A673 (cell line): Measurements from ENCODE around the gene NSFL1C. TPM values are rescaled to one million over a fixed set of nuclear protein-coding genes. Genes with fewer than 3 reads are reported as not detected.

ENCODE experiments used
- BruUV-seq: library from RNA; stranded (reverse); fragments of 400-500 nt; replicated peaks from 2 replicates; lab custom pipeline; 2021; lab: Mats Ljungman, UMichigan
- CTCF ChIA-PET: fragments of 300-600 bp; sonication (Branson Sonifier 250); formaldehyde crosslinking; loops from one replicate; lab custom pipeline; 2022; ENCODE audit warnings: antibody characterized with exemption; lab: Charles Lee
- POLR2A ChIA-PET: fragments of 300-600 bp; sonication (Branson Sonifier 250); formaldehyde crosslinking; loops from one replicate; lab custom pipeline; 2022; ENCODE audit warnings: antibody characterized with exemption; ENCODE audit not compliant: low non-redundant PET; lab: Charles Lee
- DNase-seq: peaks from one replicate; pipeline ENCODE4 v3.0.0-alpha.2; 2015; ENCODE audit warnings: low spot score
- H3K27ac ChIP-seq: fragments of 200-600 bp; sonication (generic); 2 replicates; pipeline ENCODE4 v1.5.1; 2016; ENCODE audit warnings: mixed run types, low read depth, mild to moderate bottlenecking, mixed read lengths, antibody characterized with exemption, low read length; ENCODE audit not compliant: poor library complexity, severe bottlenecking
- H3K27me3 ChIP-seq: fragments of 200-600 bp; sonication (generic); replicated peaks from 2 replicates; pipeline ENCODE4 v1.6.1; 2017; ENCODE audit warnings: mixed run types, low read depth, mild to moderate bottlenecking, mixed read lengths, antibody characterized with exemption, low read length; ENCODE audit not compliant: insufficient read depth, poor library complexity
- H3K36me3 ChIP-seq: fragments of 200-600 bp; sonication (generic); 2 replicates; pipeline ENCODE4 v1.6.1; 2016; ENCODE audit warnings: mixed run types, mild to moderate bottlenecking, mixed read lengths, antibody characterized with exemption, low read length; ENCODE audit not compliant: insufficient read depth, poor library complexity, severe bottlenecking
- H3K4me1 ChIP-seq: fragments of 200-600 bp; sonication (generic); 2 replicates; pipeline ENCODE4 v1.6.1; 2017; ENCODE audit warnings: mixed run types, mild to moderate bottlenecking, mixed read lengths, antibody characterized with exemption, low read length; ENCODE audit not compliant: insufficient read depth, poor library complexity, severe bottlenecking
- H3K4me3 ChIP-seq: fragments of 200-600 bp; sonication (generic); 2 replicates; pipeline ENCODE4 v1.5.1; 2016; ENCODE audit warnings: low read depth, mixed run types, mild to moderate bottlenecking, mixed read lengths, low read length; ENCODE audit not compliant: poor library complexity, severe bottlenecking
- H3K9me3 ChIP-seq: fragments of 200-600 bp; sonication (generic); 2 replicates; pipeline ENCODE4 v1.6.1; 2016; ENCODE audit warnings: mixed run types, low read depth, mild to moderate bottlenecking, mixed read lengths, antibody characterized with exemption, low read length; ENCODE audit not compliant: poor library complexity, severe bottlenecking
- EZH2 ChIP-seq: fragments of 200-600 bp; sonication (generic); IDR thresholded peaks from 2 replicates; pipeline ENCODE4 v1.6.1; 2017; ENCODE audit warnings: borderline replicate concordance, low read depth, mild to moderate bottlenecking, mixed read lengths, antibody characterized with exemption, low read length; ENCODE audit not compliant: poor library complexity, severe bottlenecking
- intact Hi-C: fragments of 100-400 bp; cut with micrococcal nuclease; formaldehyde crosslinking; loops from one replicate; pipeline ENCODE4 v1.10.0; 2022; ENCODE audit not compliant: unreplicated experiment
- total RNA-seq: library from RNA; stranded (reverse); gene quantifications from 2 replicates; pipeline ENCODE4 v1.2.3, GENCODE V29; 2021
- TF ChIP-seq, protein P1 (sequence below): fragments of 300-800, 200-600 bp; sonication (generic); conservative IDR thresholded peaks from 2 replicates; pipeline ENCODE4 v1.5.1; 2017; ENCODE audit warnings: low read depth, mild to moderate bottlenecking, antibody characterized with exemption, low read length, moderate library complexity, mixed read lengths

NSFL1C gene
- total RNA-seq, 1 experiment from 2014 or later = 158 TPM

DNA sequence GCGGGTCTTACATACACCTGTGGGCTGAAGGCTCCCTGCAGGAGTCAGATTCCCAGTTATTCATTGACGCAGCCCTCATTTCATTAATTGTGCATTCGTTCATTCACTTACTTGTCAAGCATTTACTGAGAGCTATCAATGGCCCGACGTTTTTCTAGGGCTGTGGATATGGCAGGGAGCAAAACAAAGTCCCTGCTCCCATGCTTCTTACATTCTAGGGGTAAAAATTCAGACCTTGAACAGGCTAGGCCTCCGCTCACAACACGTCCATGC is 369 bp upstream of the NSFL1C start:
- CTCF ChIA-PET = interaction anchor here (0.7 to 2.5 kb wide), 2 partner anchors 27 to 37 kb away, joined by 3 to 15 read pairs; no protein-coding TSS in a partner anchor
- TF ChIP-seq, protein P1, sequence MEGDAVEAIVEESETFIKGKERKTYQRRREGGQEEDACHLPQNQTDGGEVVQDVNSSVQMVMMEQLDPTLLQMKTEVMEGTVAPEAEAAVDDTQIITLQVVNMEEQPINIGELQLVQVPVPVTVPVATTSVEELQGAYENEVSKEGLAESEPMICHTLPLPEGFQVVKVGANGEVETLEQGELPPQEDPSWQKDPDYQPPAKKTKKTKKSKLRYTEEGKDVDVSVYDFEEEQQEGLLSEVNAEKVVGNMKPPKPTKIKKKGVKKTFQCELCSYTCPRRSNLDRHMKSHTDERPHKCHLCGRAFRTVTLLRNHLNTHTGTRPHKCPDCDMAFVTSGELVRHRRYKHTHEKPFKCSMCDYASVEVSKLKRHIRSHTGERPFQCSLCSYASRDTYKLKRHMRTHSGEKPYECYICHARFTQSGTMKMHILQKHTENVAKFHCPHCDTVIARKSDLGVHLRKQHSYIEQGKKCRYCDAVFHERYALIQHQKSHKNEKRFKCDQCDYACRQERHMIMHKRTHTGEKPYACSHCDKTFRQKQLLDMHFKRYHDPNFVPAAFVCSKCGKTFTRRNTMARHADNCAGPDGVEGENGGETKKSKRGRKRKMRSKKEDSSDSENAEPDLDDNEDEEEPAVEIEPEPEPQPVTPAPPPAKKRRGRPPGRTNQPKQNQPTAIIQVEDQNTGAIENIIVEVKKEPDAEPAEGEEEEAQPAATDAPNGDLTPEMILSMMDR = no peak
- TF ChIP-seq EZH2 = no peak
- intact Hi-C loops = loop anchor here (10.0 kb wide), 1 partner anchor 352 kb away; the partner anchor contains the start of gene PSMF1
- peak overlapping the region; percentile 98 for H3K4me3 ChIP-seq
- H3K9me3 ChIP-seq = no peaks in the 10 kb centered on the region
- H3K27me3 ChIP-seq = no peaks in the 10 kb centered on the region
- H3K27ac ChIP-seq = no peak overlapping the region
- DNase-seq = no peak
- BruUV-seq = no TSS peak
- peaks cover 20% of the 10 kb centered on the region for H3K36me3 ChIP-seq
- POLR2A ChIA-PET = interaction anchor here (0.7 kb wide), 1 partner anchor 382 kb away, joined by 4 read pairs; no protein-coding TSS in a partner anchor
- peaks cover 13% of the 10 kb centered on the region for H3K4me1 ChIP-seq

DNA sequence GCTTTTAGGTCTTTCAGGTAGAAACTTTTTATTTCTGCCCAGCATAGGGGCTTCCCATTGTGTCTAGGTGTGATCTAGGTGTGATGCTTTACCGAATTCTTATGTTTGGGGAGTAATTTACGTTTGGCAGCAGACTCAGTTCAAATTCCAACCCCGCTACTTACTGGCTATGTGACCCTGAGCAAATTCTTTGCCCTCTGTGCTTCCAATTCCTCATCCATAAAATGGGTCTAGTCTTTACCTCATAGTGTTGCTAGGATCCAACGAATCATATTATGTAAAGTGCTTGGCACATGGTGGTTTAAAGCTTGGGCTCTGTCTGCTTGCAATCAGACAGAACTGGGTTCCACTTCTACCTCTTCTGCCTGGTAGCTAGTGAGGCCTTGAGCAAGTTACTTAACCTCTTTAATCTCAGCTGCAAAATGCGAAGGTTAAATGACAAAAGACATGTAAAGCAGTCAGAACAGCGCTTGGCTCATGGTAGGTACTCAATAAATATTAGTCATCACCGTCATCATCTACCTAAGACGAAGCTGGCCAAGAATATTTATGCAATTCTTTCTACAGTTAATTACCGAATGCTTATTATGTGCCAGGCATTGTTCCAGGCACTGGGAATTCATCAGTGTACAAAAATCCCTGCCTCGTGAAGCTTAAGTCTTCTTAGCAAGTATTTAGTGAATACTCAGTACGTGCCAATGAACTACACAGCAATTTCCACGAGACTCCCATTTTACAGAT is 1.0 kb downstream of the NSFL1C start:
- peak overlapping the region; percentile 97 for H3K27ac ChIP-seq

DNA sequence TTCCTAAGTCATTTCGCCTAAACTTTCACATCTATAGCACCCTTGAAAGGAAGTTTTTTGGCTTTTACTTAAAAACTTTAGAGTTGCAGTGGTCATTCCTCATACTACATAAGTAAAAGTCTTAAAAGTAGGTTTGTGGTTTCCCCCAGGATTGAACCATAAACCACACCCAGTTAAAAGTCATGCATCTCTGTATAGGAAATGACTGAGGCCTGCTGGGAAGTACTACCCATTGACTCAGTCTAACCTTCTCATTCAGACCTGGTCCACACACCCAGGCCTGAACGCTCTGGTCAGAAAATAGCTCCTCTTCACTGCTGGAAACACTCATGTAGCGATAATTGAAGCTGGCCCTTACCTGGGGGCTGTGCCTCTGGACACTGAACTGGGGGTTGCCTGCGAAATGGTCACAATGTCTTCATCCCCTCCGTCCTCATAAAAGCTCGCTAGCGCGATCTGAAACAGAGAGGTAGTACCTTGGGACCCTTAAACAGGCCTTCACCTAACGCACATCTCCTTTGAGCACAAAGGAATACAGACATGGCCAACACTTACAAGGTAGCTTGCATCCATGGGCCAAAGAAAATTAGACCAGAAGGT is 2.6 kb downstream of the NSFL1C start:
- Histone ChIP-seq H3K9me3 (no peaks in the 10 kb centered on the region), H3K4me1 (peaks cover 6% of the 10 kb centered on the region), H3K36me3 (peaks cover 42% of the 10 kb centered on the region), H3K27me3 (no peaks in the 10 kb centered on the region), H3K27ac (no peak overlapping the region), H3K4me3 (no peak overlapping the region)
- TF ChIP-seq, protein P1 = no peak
- no peak for TF ChIP-seq EZH2
- ChIA-PET POLR2A (interaction anchor here (0.7 kb wide), 1 partner anchor 624 kb away, joined by 3 read pairs; no protein-coding TSS in a partner anchor), CTCF (no interaction called here)
- no peak for DNase-seq
- intact Hi-C loops = loop anchor here (10.0 kb wide), 1 partner anchor 349 kb away; the partner anchor contains the start of gene PSMF1
- no TSS peak for BruUV-seq

More for the DNA sequence above, 1.0 kb downstream of the NSFL1C start:
- Histone ChIP-seq H3K9me3 (no peaks in the 10 kb centered on the region), H3K4me1 (peaks cover 13% of the 10 kb centered on the region), H3K36me3 (peaks cover 26% of the 10 kb centered on the region), H3K4me3 (peak overlapping the region; percentile 98), H3K27me3 (no peaks in the 10 kb centered on the region)
- DNase-seq = no peak
- intact Hi-C loops = loop anchor here (10.0 kb wide), 1 partner anchor 351 kb away; the partner anchor contains the start of gene PSMF1
- TF ChIP-seq EZH2 = no peak
- TF ChIP-seq, protein P1 = no peak
- ChIA-PET POLR2A (interaction anchor here (0.7 kb wide), 1 partner anchor 74 kb away, joined by 4 read pairs; no protein-coding TSS in a partner anchor), CTCF (interaction anchor here (2.5 kb wide), 1 partner anchor 38 kb away, joined by 15 read pairs; no protein-coding TSS in a partner anchor)
- BruUV-seq = TSS peak; percentile 35
